ENCODE measurements around the gene DLG3. TPM values are rescaled to one million over a fixed set of nuclear protein-coding genes. Genes with fewer than 3 reads are reported as not detected.

Gene DLG3
- total RNA-seq, 3 donors from 2014 or later = 41.9 to 76.0 (median 72.8) TPM

- DNase-seq (peak; percentile 89 to 93 (median 91)), ATAC-seq (peak; percentile 86)
- Histone ChIP-seq H3K4me1 (ENCODE audit: low read depth) (peaks cover 5% of the 10 kb centered on the region), H3K4me3 (peak overlapping the region; percentile 24), H3K9me3 (no peaks in the 10 kb centered on the region), H3K36me3 (ENCODE audit: low read depth) (no peaks in the 10 kb centered on the region)
- TF ChIP-seq CTCF (IDR thresholded peaks at IDR 0.05) = peak; percentile 48
- intact Hi-C loops (cut with DNase I, micrococcal nuclease) = loop anchor here in 1 of 2 donors (10.0 kb wide), 1 partner anchor 100 kb away; no protein-coding TSS in a partner anchor
Observed at GRCh38 chrX:70454441-70455365, 10.1 kb downstream of the DLG3 start.

GRCh38 chrX:70455366-70456202, 10.9 kb downstream of the DLG3 start:
- peak; percentile 37 for ATAC-seq
- peak; percentile 60 to 72 (median 64) for DNase-seq
- TF ChIP-seq CTCF (IDR thresholded peaks at IDR 0.05) = no peak
- no peaks in the 10 kb centered on the region for H3K9me3 ChIP-seq
- H3K4me3 ChIP-seq = peak overlapping the region; percentile 24
- intact Hi-C loops (cut with DNase I, micrococcal nuclease) = loop anchor here in 1 of 2 donors (10.0 kb wide), 1 partner anchor 99 kb away; no protein-coding TSS in a partner anchor
- peaks cover 5% of the 10 kb centered on the region for H3K4me1 ChIP-seq (ENCODE audit: low read depth)
- no peaks in the 10 kb centered on the region for H3K36me3 ChIP-seq (ENCODE audit: low read depth)

- Histone ChIP-seq H3K4me3 (no peak overlapping the region), H3K9me3 (no peaks in the 10 kb centered on the region), H3K36me3 (ENCODE audit: low read depth) (no peaks in the 10 kb centered on the region), H3K4me1 (ENCODE audit: low read depth) (peaks cover 5% of the 10 kb centered on the region)
- DNase-seq = no peak
- no peak for ATAC-seq
- intact Hi-C loops (cut with DNase I, micrococcal nuclease) = loop anchor here in 1 of 2 donors (10.0 kb wide), 1 partner anchor 99 kb away; no protein-coding TSS in a partner anchor
- no peak for TF ChIP-seq CTCF (IDR thresholded peaks at IDR 0.05)
Observed at GRCh38 chrX:70456256-70456655, 11.6 kb downstream of the DLG3 start.

- no peak for TF ChIP-seq CTCF (IDR thresholded peaks at IDR 0.05)
- ATAC-seq (no peak), DNase-seq (no peak)
Observed at GRCh38 chrX:70461026-70461425, 16.4 kb downstream of the DLG3 start.

GRCh38 chrX:70464051-70464450, 19.4 kb downstream of the DLG3 start:
- H3K9me3 ChIP-seq = no peaks in the 10 kb centered on the region
- ATAC-seq (no peak), DNase-seq (no peak)
- intact Hi-C loops (cut with DNase I, micrococcal nuclease) = no loop called here
- H3K36me3 ChIP-seq (ENCODE audit: low read depth) = no peaks in the 10 kb centered on the region
- no peak overlapping the region for H3K4me3 ChIP-seq
- no peak for TF ChIP-seq CTCF (IDR thresholded peaks at IDR 0.05)
- no peaks in the 10 kb centered on the region for H3K4me1 ChIP-seq (ENCODE audit: low read depth)

More at GRCh38 chrX:70461026-70461425, 16.4 kb downstream of the DLG3 start:
- Histone ChIP-seq H3K36me3 (ENCODE audit: low read depth) (no peaks in the 10 kb centered on the region), H3K4me3 (no peak overlapping the region), H3K9me3 (no peaks in the 10 kb centered on the region), H3K4me1 (ENCODE audit: low read depth) (no peaks in the 10 kb centered on the region)
- intact Hi-C loops (cut with DNase I, micrococcal nuclease) = no loop called here
